ENCODE measurements around the gene ZNF783. TPM values are rescaled to one million over a fixed set of nuclear protein-coding genes. Genes with fewer than 3 reads are reported as not detected.

Gene ZNF783
- total and polyA plus RNA-seq, 7 donors, result 1.2 to 15.2 (median 9.4) TPM

GRCh38 chr7:149286811-149287400, 24.9 kb downstream of the ZNF783 start:
- H3K27me3 ChIP-seq, result no peaks in the 10 kb centered on the region
- H3K36me3 ChIP-seq, result peaks cover 0 to 41% (median 4%) of the 10 kb centered on the region in 4 donors
- no peak for TF ChIP-seq POLR2A (IDR thresholded peaks at IDR 0.05)
- TF ChIP-seq EP300 (IDR thresholded peaks at IDR 0.05), result no peak
- no peak for TF ChIP-seq CTCF (IDR thresholded peaks at IDR 0.05)
- TF ChIP-seq POLR2AphosphoS5 (IDR thresholded peaks at IDR 0.05), result no peak
- H3K4me1 ChIP-seq, result peaks cover 0 to 17% (median 8%) of the 10 kb centered on the region in 4 donors
- WGBS, 2 donors, result 70 to 89% methylated on average over 6 of the region's 6 CpGs
- no peak overlapping the region for H3K4me3 ChIP-seq
- no peaks in the 10 kb centered on the region for H3K9me3 ChIP-seq
- no peak for DNase-seq
- H3K27ac ChIP-seq, result no peak overlapping the region
- intact Hi-C loops (cut with DNase I), result no loop called here

GRCh38 chr7:149287622-149288021, 25.6 kb downstream of the ZNF783 start:
- Histone ChIP-seq H3K9me3 (no peaks in the 10 kb centered on the region), H3K4me3 (no peak overlapping the region), H3K27ac (no peak overlapping the region), H3K27me3 (no peaks in the 10 kb centered on the region), H3K36me3 (peaks cover 0 to 41% (median 3%) of the 10 kb centered on the region in 4 donors), H3K4me1 (peaks cover 0 to 17% (median 8%) of the 10 kb centered on the region in 4 donors)
- no peak for TF ChIP-seq POLR2AphosphoS5 (IDR thresholded peaks at IDR 0.05)
- no peak for TF ChIP-seq POLR2A (IDR thresholded peaks at IDR 0.05)
- no peak for TF ChIP-seq CTCF (IDR thresholded peaks at IDR 0.05)
- TF ChIP-seq EP300 (IDR thresholded peaks at IDR 0.05), result no peak
- DNase-seq, result no peak
- WGBS, 2 donors, result 95 to 96% methylated on average over 10 of the region's 10 CpGs
- intact Hi-C loops (cut with DNase I), result no loop called here

- WGBS, 2 donors, result 96 to 97% methylated on average over 8 of the region's 8 CpGs
- intact Hi-C loops (cut with DNase I), result no loop called here
- no peak for TF ChIP-seq EP300 (IDR thresholded peaks at IDR 0.05)
- TF ChIP-seq POLR2AphosphoS5 (IDR thresholded peaks at IDR 0.05), result no peak
- no peak for TF ChIP-seq POLR2A (IDR thresholded peaks at IDR 0.05)
- TF ChIP-seq CTCF (IDR thresholded peaks at IDR 0.05), result no peak
- Histone ChIP-seq H3K4me3 (no peak overlapping the region), H3K4me1 (peaks cover 0 to 17% (median 8%) of the 10 kb centered on the region in 4 donors), H3K9me3 (no peaks in the 10 kb centered on the region), H3K27ac (no peak overlapping the region), H3K27me3 (no peaks in the 10 kb centered on the region), H3K36me3 (peaks cover 0 to 55% (median 3%) of the 10 kb centered on the region in 4 donors)
- DNase-seq, result no peak
Observed at GRCh38 chr7:149289262-149289661, 27.3 kb downstream of the ZNF783 start.

GRCh38 chr7:149289856-149290255, 27.9 kb downstream of the ZNF783 start:
- no peak for DNase-seq

More at GRCh38 chr7:149289856-149290255, 27.9 kb downstream of the ZNF783 start:
- H3K9me3 ChIP-seq, result no peaks in the 10 kb centered on the region
- intact Hi-C loops (cut with DNase I), result no loop called here
- no peak overlapping the region for H3K27ac ChIP-seq
- 95 to 96% methylated on average over 4 of the region's 4 CpGs for WGBS, 2 donors
- no peaks in the 10 kb centered on the region for H3K27me3 ChIP-seq
- no peak overlapping the region for H3K4me3 ChIP-seq
- TF ChIP-seq CTCF (IDR thresholded peaks at IDR 0.05), result no peak
- TF ChIP-seq POLR2A (IDR thresholded peaks at IDR 0.05), result no peak
- no peak for TF ChIP-seq EP300 (IDR thresholded peaks at IDR 0.05)
- TF ChIP-seq POLR2AphosphoS5 (IDR thresholded peaks at IDR 0.05), result no peak
- peaks cover 0 to 12% (median 8%) of the 10 kb centered on the region in 4 donors for H3K4me1 ChIP-seq
- peaks cover 3 to 61% (median 7%) of the 10 kb centered on the region in 4 donors for H3K36me3 ChIP-seq
